HUES6 (cell line): ENCODE measurements around the gene HMCN1.
"Not testable (repeated sequence)": the region's sequence is repeated elsewhere in the genome, so short reads cannot be mapped to it uniquely, and the experiment has no call there.

Source experiments
- H3K27ac ChIP-seq: 2 replicates; pipeline ENCODE4 v1.7.0; 2013; ENCODE audit warnings: low read depth, mild to moderate bottlenecking, low read length, inconsistent platforms
- H3K27me3 ChIP-seq: 2 replicates; pipeline ENCODE4 v1.6.1; 2013; ENCODE audit warnings: low read length; ENCODE audit not compliant: control insufficient read depth, insufficient read depth
- H3K36me3 ChIP-seq: 2 replicates; pipeline ENCODE4 v1.6.1; 2013; ENCODE audit warnings: low read length; ENCODE audit not compliant: control insufficient read depth, insufficient read depth
- H3K4me1 ChIP-seq: 2 replicates; pipeline ENCODE4 v1.6.1; 2013; ENCODE audit warnings: low read length; ENCODE audit not compliant: control insufficient read depth, insufficient read depth
- H3K4me3 ChIP-seq: 2 replicates; pipeline ENCODE4 v1.5.1; 2013; ENCODE audit warnings: low read depth, low read length
- H3K9ac ChIP-seq: one replicate; pipeline ENCODE4 v1.6.1; 2013; ENCODE audit warnings: mild to moderate bottlenecking, low read length
- H3K9me3 ChIP-seq: 2 replicates; pipeline ENCODE4 v1.6.1; 2013; ENCODE audit warnings: low read depth, low read length; ENCODE audit not compliant: control insufficient read depth, insufficient read depth

The HMCN1 gene

DNA sequence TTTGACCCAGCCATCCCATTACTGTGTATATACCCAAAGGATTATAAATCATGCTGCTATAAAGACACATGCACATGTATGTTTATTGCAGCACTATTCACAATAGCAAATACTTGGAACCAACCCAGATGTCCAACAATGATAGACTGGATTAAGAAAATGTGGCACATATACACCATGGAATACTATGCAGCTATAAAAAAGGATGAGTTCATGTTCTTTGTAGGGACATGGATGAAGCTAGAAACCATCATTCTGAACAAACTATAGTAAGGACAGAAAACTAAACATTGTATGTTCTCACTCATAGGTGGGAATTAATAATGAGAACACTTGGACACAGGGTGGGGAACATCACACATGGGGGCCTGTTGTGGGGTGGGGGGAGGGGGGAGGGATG is 477.4 kb downstream of the HMCN1 start:
- not testable (repeated sequence) for H3K27me3 ChIP-seq, H3K9ac ChIP-seq

DNA sequence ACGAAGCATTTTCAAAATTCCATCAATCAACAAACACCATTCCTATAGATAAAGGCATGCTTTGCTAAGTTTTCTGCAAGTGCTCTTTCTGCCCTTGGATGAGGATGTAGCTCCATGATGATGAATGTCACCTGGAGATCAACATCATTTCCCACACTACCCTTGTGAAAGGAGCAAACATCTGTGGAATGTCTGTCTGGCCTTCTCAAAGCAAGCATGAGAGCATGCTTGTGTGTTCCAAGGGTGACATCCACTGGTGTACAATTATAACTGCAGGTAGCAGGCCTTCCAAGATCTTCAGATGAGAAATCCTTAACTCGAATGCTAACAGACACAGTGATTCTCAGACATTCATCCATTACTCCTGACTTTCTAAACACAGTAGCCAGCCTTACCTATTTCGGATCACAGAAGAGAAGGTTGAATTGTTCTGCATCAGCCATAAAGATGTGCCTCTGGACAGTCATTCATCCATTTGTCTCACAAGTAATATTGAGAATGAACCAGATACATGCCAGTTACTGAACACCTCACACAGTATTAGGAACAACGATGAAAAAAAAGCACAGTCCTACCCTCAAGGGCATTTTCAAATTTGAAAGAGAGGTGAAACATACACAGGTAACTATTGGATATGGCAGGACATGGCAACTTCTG is 478.5 kb downstream of the HMCN1 start:
- Histone ChIP-seq H3K9ac (no peak overlapping the region), H3K9me3 (no peaks in the 10 kb centered on the region), H3K27ac (no peak overlapping the region), H3K36me3 (no peaks in the 10 kb centered on the region), H3K27me3 (no peaks in the 10 kb centered on the region), H3K4me1 (peaks cover 6% of the 10 kb centered on the region; the same call in 1 of the 2 replicates), H3K4me3 (no peak overlapping the region)

More for the DNA sequence above, 477.4 kb downstream of the HMCN1 start:
- not testable (repeated sequence) for H3K4me1 ChIP-seq, H3K4me3 ChIP-seq, H3K27ac ChIP-seq, H3K9me3 ChIP-seq, H3K36me3 ChIP-seq

GRCh38 chr1:186213225-186213607 is 479.0 kb downstream of the HMCN1 start:
- Histone ChIP-seq H3K9me3 (no peaks in the 10 kb centered on the region), H3K36me3 (no peaks in the 10 kb centered on the region), H3K4me3 (no peak overlapping the region), H3K27me3 (no peaks in the 10 kb centered on the region), H3K4me1 (peaks cover 2% of the 10 kb centered on the region; the same call in 1 of the 2 replicates), H3K9ac (no peak overlapping the region), H3K27ac (no peak overlapping the region)

- H3K4me1 ChIP-seq = no peaks in the 10 kb centered on the region
- no peaks in the 10 kb centered on the region for H3K9me3 ChIP-seq
- H3K36me3 ChIP-seq = no peaks in the 10 kb centered on the region
- no peak overlapping the region for H3K27ac ChIP-seq
- no peak overlapping the region for H3K4me3 ChIP-seq
- H3K9ac ChIP-seq = no peak overlapping the region
- no peaks in the 10 kb centered on the region for H3K27me3 ChIP-seq
Measured at GRCh38 chr1:186214791-186215190, 480.6 kb downstream of the HMCN1 start.

DNA sequence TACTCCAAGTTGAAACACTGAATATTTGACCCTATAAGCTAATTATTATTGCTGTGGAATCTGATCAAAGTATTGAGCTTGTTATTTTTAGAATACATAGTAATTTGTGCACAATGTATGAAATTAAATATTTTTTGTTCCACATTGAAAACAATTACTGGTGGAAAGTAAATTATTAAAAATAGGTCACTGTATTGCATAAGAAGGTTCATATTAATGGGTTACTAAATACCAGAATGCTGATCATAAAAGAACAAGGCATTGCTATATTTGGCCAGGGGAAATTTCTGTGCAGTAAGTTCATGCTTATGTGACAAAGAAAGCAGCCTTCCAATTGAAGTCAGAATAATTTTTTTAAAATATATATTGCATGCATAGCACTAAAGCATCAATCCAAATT is 481.4 kb downstream of the HMCN1 start:
- Histone ChIP-seq H3K4me1 (no peaks in the 10 kb centered on the region), H3K36me3 (no peaks in the 10 kb centered on the region), H3K4me3 (no peak overlapping the region), H3K9ac (no peak overlapping the region), H3K27me3 (no peaks in the 10 kb centered on the region), H3K27ac (no peak overlapping the region), H3K9me3 (no peaks in the 10 kb centered on the region)

DNA sequence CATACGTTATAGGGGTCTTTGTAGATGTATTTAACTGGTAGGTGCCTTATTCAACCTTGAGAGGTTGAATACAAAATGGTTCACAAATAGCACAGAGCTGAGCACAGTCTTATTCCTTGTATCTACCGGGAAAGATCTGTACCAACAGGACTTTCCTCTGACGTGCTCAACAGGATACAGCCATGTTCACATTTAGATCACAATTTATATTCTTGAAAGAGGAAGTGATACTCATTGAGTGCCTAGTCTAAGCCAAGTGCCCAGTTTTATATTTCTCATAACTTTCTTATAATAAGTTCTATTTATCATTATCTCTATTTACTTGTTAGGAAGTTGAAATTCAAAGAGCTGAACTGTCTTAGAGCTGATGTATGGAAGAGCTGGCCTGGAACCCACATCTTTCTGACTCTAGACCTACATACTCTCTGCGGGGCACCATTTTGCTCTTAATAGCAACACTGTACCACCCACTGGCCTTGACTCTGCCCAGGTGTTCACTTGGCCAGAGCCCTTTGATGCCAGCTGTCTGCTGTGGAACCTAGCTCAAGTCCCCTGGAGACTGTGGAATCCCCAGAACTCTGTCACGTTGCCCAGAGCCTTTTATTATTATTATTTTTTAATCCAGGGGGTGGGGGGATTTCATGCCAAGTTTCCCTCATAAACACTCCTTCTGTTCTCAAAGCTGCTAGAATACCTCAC is 484.6 kb downstream of the HMCN1 start:
- H3K27me3 ChIP-seq = no peaks in the 10 kb centered on the region

GRCh38 chr1:186220067-186220466 is 485.9 kb downstream of the HMCN1 start:
- Histone ChIP-seq H3K9ac (no peak overlapping the region), H3K9me3 (no peaks in the 10 kb centered on the region), H3K27me3 (no peaks in the 10 kb centered on the region), H3K27ac (no peak overlapping the region), H3K4me1 (no peaks in the 10 kb centered on the region), H3K4me3 (no peak overlapping the region), H3K36me3 (no peaks in the 10 kb centered on the region)

More for the DNA sequence above, 484.6 kb downstream of the HMCN1 start:
- no peaks in the 10 kb centered on the region for H3K4me1 ChIP-seq
- H3K4me3 ChIP-seq = no peak overlapping the region
- H3K36me3 ChIP-seq = no peaks in the 10 kb centered on the region
- H3K9me3 ChIP-seq = no peaks in the 10 kb centered on the region
- no peak overlapping the region for H3K27ac ChIP-seq
- no peak overlapping the region for H3K9ac ChIP-seq

- no peaks in the 10 kb centered on the region for H3K4me1 ChIP-seq
- no peak overlapping the region for H3K9ac ChIP-seq
- H3K36me3 ChIP-seq = no peaks in the 10 kb centered on the region
- H3K27ac ChIP-seq = no peak overlapping the region
- H3K9me3 ChIP-seq = no peaks in the 10 kb centered on the region
- H3K27me3 ChIP-seq = no peaks in the 10 kb centered on the region
- H3K4me3 ChIP-seq = no peak overlapping the region
Measured at GRCh38 chr1:186220911-186221310, 486.7 kb downstream of the HMCN1 start.

DNA sequence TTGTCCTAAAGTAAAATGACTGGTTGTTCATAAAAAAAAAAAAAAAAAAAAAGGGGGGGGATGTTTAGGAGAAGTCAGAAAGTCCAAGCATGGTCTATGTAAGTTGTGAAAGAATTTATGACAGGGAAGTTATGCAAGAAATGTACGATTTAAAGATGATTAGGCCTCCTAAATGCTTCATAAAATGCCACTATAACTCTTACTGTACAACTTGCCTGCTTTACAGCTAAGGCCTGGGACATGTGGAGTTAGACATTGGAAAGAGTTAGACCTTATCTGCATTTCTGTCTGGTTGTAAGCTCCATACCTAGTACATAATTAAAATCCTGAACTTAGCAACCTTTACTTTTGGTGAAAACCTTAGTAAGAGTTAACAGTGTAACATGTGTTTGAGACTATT is 490.9 kb downstream of the HMCN1 start:
- Histone ChIP-seq H3K4me3 (no peak overlapping the region), H3K9ac (no peak overlapping the region), H3K4me1 (no peaks in the 10 kb centered on the region), H3K9me3 (no peaks in the 10 kb centered on the region), H3K27me3 (no peaks in the 10 kb centered on the region), H3K36me3 (no peaks in the 10 kb centered on the region), H3K27ac (no peak overlapping the region)

GRCh38 chr1:186228749-186229148 is 494.6 kb downstream of the HMCN1 start:
- H3K27ac ChIP-seq = no peak overlapping the region
- no peak overlapping the region for H3K9ac ChIP-seq
- H3K4me1 ChIP-seq = no peaks in the 10 kb centered on the region
- no peaks in the 10 kb centered on the region for H3K36me3 ChIP-seq
- no peaks in the 10 kb centered on the region for H3K27me3 ChIP-seq
- H3K4me3 ChIP-seq = no peak overlapping the region
- H3K9me3 ChIP-seq = no peaks in the 10 kb centered on the region

DNA sequence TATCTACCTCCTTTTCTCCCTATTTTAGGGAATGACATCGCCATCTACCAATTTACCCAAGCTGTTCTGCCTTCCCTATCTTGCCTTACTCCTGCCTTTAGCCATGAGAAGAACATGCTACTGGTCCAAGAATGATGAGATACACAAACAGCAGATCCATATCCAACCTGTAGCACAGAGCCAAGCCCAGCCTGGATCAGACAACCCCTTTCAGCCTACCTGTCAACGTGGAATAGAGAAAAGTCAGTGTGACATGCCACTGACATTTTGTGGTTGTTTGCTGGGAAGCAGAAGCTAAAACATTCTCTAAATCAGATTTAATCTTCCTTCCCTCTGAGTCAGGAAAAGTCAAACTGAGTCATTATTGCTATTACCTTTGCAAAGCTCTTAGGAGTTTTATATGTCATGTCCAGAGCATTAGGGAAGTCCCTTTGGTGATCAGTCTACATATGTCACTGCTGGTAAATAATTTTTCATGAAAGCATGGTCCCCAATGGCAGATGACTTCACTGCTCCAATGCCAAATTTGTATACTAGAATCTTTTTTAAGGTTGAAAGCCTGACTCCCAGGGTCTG is 497.8 kb downstream of the HMCN1 start:
- H3K27me3 ChIP-seq = no peaks in the 10 kb centered on the region
- no peak overlapping the region for H3K4me3 ChIP-seq
- H3K36me3 ChIP-seq = no peaks in the 10 kb centered on the region
- H3K9me3 ChIP-seq = no peaks in the 10 kb centered on the region
- H3K4me1 ChIP-seq = no peaks in the 10 kb centered on the region
- H3K9ac ChIP-seq = no peak overlapping the region
- H3K27ac ChIP-seq = no peak overlapping the region
